Peyer's patch (tissue), 4 donors: Measurements from ENCODE around the gene CCDC192. TPM values are rescaled to one million over a fixed set of nuclear protein-coding genes. Genes with fewer than 3 reads are reported as not detected.

Experiments
- DNase-seq, 3 donors: peaks; one replicate each; pipeline ENCODE4 v3.0.0-alpha.2; 2017 to 2019
- H3K27ac ChIP-seq, 4 donors: fragments of 200-600 bp; sonication (generic); one replicate each; pipeline ENCODE4 v1.5.1; 2016 to 2019
- H3K27me3 ChIP-seq, 2 donors: fragments of 200-600 bp; sonication (generic); one replicate each; pipeline ENCODE4 v1.5.1; 2019
- H3K36me3 ChIP-seq, 3 donors: fragments of 200-600 bp; sonication (generic); one replicate each; pipeline ENCODE4 v1.5.1; 2016 to 2019
- H3K4me1 ChIP-seq, 4 donors: fragments of 200-600 bp; sonication (generic); one replicate each; pipeline ENCODE4 v1.5.1; 2016 to 2019
- H3K4me3 ChIP-seq, 4 donors: fragments of 200-600 bp; sonication (generic); 1 replicate in 3 of 4; 2 replicates in 1 of 4; pipeline ENCODE4 v1.5.1; 2016 to 2019; ENCODE audit warnings: mild to moderate bottlenecking in 1 of 4
- H3K9me3 ChIP-seq, 4 donors: fragments of 200-600 bp; sonication (generic); one replicate each; pipeline ENCODE4 v1.5.1; 2016 to 2019; ENCODE audit warnings: mild to moderate bottlenecking in 1 of 4
- CTCF ChIP-seq, 6 experiments: fragments of 450-650 bp in 4 of 6; fragments of 200-600 bp in 2 of 6; sonication (generic) in 1 of 6; IDR thresholded peaks; one replicate each; pipeline ENCODE4 v1.5.1; 2017 to 2019; ENCODE audit warnings: antibody characterized with exemption in 6 of 6, mild to moderate bottlenecking in 3 of 6, moderate library complexity in 1 of 6
- POLR2A ChIP-seq, 2 donors: fragments of 450-650 bp; IDR thresholded peaks; one replicate each; pipeline ENCODE4 v1.5.1; 2017; ENCODE audit warnings: antibody characterized with exemption in 2 of 2, mild to moderate bottlenecking in 2 of 2, moderate library complexity in 2 of 2
- total RNA-seq, 4 donors: library from RNA; depleted of rRNA; stranded (reverse); fragments of >200 nt; gene quantifications; one replicate each; pipeline ENCODE4 v1.1.0, GENCODE V29; 2016

The CCDC192 gene
- total RNA-seq, 4 donors from 2014 or later, result not detected

- peaks cover 0 to 7% (median 0%) of the 10 kb centered on the region in 4 donors for H3K4me1 ChIP-seq
- H3K27me3 ChIP-seq, result no peaks in the 10 kb centered on the region
- no peaks in the 10 kb centered on the region for H3K36me3 ChIP-seq
- TF ChIP-seq CTCF (IDR thresholded peaks at IDR 0.05), result no peak
- TF ChIP-seq POLR2A (IDR thresholded peaks at IDR 0.05), result no peak
- peak overlapping the region in 2 of 4 donors; percentile 31 for H3K27ac ChIP-seq
- DNase-seq, result no peak
- peak overlapping the region in 1 of 4 donors; percentile 11 for H3K4me3 ChIP-seq
- no peaks in the 10 kb centered on the region for H3K9me3 ChIP-seq
Measured at GRCh38 chr5:127916885-127917573, 213.8 kb downstream of the CCDC192 start.

GRCh38 chr5:127919006-127919796, 216.0 kb downstream of the CCDC192 start:
- H3K9me3 ChIP-seq, result no peaks in the 10 kb centered on the region
- no peak overlapping the region for H3K4me3 ChIP-seq
- no peak for DNase-seq
- no peaks in the 10 kb centered on the region for H3K36me3 ChIP-seq
- no peak for TF ChIP-seq POLR2A (IDR thresholded peaks at IDR 0.05)
- no peak for TF ChIP-seq CTCF (IDR thresholded peaks at IDR 0.05)
- H3K27ac ChIP-seq, result no peak overlapping the region
- H3K27me3 ChIP-seq, result no peaks in the 10 kb centered on the region
- peaks cover 0 to 7% (median 0%) of the 10 kb centered on the region in 4 donors for H3K4me1 ChIP-seq

- Histone ChIP-seq H3K36me3 (no peaks in the 10 kb centered on the region), H3K4me3 (no peak overlapping the region), H3K4me1 (peaks cover 0 to 7% (median 0%) of the 10 kb centered on the region in 4 donors), H3K27ac (no peak overlapping the region), H3K9me3 (no peaks in the 10 kb centered on the region), H3K27me3 (no peaks in the 10 kb centered on the region)
- DNase-seq, result no peak
- TF ChIP-seq POLR2A (IDR thresholded peaks at IDR 0.05) (no peak), CTCF (IDR thresholded peaks at IDR 0.05) (no peak)
Measured at GRCh38 chr5:127919818-127920217, 216.6 kb downstream of the CCDC192 start.

GRCh38 chr5:127920936-127921335, 217.7 kb downstream of the CCDC192 start:
- no peaks in the 10 kb centered on the region for H3K36me3 ChIP-seq
- TF ChIP-seq POLR2A (IDR thresholded peaks at IDR 0.05), result no peak
- TF ChIP-seq CTCF (IDR thresholded peaks at IDR 0.05), result no peak
- H3K27me3 ChIP-seq, result no peaks in the 10 kb centered on the region
- no peak overlapping the region for H3K4me3 ChIP-seq
- H3K4me1 ChIP-seq, result peaks cover 0 to 7% (median 0%) of the 10 kb centered on the region in 4 donors
- no peak overlapping the region for H3K27ac ChIP-seq
- no peak for DNase-seq
- H3K9me3 ChIP-seq, result no peaks in the 10 kb centered on the region

GRCh38 chr5:127922603-127923002, 219.4 kb downstream of the CCDC192 start:
- no peak overlapping the region for H3K27ac ChIP-seq
- H3K4me1 ChIP-seq, result peaks cover 0 to 4% (median 0%) of the 10 kb centered on the region in 4 donors
- H3K9me3 ChIP-seq, result no peaks in the 10 kb centered on the region
- TF ChIP-seq POLR2A (IDR thresholded peaks at IDR 0.05) (no peak), CTCF (IDR thresholded peaks at IDR 0.05) (no peak)
- no peak overlapping the region for H3K4me3 ChIP-seq
- no peaks in the 10 kb centered on the region for H3K36me3 ChIP-seq
- DNase-seq, result no peak
- no peaks in the 10 kb centered on the region for H3K27me3 ChIP-seq
